ENCODE measurements around the gene HSPB6. TPM values are rescaled to one million over a fixed set of nuclear protein-coding genes. Genes with fewer than 3 reads are reported as not detected.

The HSPB6 gene
- total RNA-seq, 1 donor = 297 TPM

DNA sequence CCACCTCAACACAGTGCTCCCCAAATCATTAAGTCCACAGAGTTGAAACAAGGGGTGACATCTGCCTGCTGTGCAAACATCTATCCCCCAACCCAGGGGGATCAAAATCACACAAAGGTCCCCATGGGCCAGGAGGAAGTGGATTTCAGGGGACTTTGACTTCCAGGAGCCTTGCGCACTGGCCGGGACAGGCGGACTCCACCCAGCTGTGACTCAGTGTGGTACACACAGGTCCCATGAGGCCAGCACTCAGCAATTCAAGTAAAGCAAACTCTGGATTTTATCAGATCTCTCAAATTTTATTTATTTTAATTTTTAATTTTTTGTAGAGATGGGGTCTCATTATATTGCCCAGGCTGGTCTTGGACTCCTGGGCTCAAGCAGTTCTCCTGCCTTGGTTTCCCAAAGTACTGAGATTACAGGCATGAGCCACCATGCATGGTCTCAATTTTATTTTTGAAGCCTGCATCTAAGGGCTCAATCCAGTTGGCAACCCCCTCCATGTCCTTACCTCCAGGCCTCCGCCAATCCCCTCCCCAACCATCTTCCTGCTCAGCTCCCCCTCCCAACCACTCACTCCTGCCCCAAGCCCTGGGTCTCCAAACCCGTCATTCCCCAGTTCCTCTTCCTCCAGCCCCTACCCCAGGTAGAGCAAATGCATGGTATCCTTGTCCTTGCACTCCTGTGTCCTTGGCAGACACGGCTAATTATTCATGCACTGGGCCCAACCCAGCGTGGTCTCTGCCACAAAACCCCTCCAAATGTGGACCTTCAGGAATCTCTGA lies 36.7 kb upstream of the HSPB6 start:
- TF ChIP-seq, protein P1, sequence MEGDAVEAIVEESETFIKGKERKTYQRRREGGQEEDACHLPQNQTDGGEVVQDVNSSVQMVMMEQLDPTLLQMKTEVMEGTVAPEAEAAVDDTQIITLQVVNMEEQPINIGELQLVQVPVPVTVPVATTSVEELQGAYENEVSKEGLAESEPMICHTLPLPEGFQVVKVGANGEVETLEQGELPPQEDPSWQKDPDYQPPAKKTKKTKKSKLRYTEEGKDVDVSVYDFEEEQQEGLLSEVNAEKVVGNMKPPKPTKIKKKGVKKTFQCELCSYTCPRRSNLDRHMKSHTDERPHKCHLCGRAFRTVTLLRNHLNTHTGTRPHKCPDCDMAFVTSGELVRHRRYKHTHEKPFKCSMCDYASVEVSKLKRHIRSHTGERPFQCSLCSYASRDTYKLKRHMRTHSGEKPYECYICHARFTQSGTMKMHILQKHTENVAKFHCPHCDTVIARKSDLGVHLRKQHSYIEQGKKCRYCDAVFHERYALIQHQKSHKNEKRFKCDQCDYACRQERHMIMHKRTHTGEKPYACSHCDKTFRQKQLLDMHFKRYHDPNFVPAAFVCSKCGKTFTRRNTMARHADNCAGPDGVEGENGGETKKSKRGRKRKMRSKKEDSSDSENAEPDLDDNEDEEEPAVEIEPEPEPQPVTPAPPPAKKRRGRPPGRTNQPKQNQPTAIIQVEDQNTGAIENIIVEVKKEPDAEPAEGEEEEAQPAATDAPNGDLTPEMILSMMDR (IDR thresholded peaks at IDR 0.05; ENCODE audit: insufficient read depth, low read length) = no peak
- peak; percentile 50 for DNase-seq (ENCODE audit: low read depth)
- no peak overlapping the region for H3K4me3 ChIP-seq (ENCODE audit: low read depth, low read length)

DNA sequence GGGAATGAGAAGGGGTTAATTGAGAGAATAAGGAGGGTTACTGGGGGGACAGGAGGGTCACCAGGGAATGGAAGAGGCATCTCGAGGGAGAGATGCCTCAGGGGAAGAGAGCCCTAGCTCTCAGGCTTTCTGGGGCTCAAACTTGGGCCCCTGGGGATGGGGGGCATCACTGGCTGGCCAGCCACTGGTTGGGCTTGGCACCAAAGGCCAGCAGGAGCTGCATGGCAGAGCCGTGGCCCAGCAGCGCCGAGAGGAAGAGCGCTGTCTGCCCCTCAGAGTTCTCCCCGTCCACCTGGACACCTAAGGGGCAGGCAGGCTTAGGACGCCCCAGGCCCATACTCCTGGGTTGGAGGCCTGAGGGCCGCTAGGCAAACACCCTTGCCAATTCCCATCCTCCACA lies 36.1 kb upstream of the HSPB6 start:
- TF ChIP-seq, protein P1 (IDR thresholded peaks at IDR 0.05; ENCODE audit: insufficient read depth, low read length) = no peak
- no peak overlapping the region for H3K4me3 ChIP-seq (ENCODE audit: low read depth, low read length)
- DNase-seq (ENCODE audit: low read depth) = no peak

DNA sequence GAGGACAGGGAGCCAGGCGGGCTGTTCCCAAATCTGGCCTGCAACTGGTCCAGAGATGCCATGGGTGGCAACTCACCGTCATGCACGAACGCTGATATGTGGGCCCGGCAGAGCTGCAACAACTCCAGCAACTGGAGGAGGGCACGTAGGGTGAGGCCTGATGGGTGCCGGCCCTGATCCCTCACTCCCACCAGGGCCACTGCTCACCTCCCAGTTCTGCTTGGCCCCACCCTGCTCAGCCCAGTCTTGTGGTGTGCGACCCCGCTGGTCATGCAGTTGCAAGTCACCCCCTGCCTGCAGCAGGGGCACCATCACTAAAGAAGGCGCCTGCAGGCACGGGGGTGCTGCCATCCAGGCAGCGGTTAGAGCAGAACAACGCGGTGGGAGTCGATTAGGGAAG lies 35.5 kb upstream of the HSPB6 start:
- TF ChIP-seq, protein P1 (IDR thresholded peaks at IDR 0.05; ENCODE audit: insufficient read depth, low read length) = no peak
- no peak for DNase-seq (ENCODE audit: low read depth)
- H3K4me3 ChIP-seq (ENCODE audit: low read depth, low read length) = no peak overlapping the region

DNA sequence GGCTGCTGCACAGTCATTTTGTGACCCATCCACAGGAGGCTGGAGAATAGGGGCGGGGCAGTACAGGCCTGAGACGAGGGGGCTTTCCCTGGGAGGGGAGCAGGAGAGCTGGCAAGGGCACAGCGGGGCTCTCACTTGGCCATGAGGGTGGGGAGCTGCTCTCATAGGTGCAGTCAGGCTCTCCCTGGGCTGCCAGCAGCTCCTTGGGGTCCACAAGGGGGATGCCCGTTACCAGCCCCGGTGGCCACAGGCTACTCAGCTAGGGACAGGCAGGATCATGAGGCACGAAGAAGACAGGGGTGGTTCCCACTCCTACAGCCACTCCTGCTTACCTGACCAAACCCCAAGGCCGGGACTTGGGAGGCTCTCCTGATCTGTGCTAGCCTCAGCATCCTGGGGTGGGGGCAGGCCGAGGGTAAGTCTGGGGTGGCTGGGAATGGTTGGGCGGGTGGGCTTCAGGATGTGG lies 35.0 kb upstream of the HSPB6 start:
- TF ChIP-seq, protein P1 (IDR thresholded peaks at IDR 0.05; ENCODE audit: insufficient read depth, low read length) = no peak
- no peak for DNase-seq (ENCODE audit: low read depth)
- no peak overlapping the region for H3K4me3 ChIP-seq (ENCODE audit: low read depth, low read length)

DNA sequence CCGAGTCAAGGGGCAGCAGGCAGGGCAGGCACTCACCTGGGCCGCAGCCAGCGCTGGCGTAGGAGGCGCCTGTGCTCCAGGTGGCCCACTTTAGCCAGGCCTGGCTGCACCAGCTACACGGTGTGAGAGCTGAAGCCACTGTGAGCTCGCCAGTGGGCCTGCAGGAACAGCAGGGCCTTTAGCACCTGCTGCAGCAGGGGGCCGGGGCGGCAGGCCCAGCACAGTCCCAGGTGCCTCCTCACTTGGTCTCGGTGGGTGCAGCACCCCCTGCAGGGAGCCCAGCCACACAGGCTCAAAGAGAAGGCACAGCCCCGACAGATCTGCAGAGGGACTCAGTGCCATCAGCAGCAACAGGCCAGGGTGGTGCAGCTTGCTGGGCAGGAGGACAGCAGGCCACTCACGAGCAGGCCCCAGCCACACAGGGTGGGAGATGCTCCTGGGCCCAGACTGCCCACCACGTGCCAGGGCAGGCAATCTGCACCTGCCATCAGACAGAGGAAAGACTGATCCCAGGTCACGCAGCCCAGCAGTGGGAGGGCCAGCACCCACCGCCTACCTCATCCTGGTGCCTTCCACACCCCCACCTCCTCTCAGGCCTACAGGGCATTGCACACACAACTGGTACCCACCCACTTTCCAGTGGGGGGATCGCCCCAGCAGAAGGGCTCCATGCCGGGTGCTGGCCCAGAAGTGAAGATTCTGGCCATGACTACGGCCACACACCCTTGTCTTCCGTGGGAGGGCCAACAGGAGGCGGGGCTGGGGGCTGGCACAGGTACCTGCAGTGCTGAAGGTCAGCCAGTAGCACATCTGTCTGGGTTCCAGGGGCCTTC lies 34.4 kb upstream of the HSPB6 start:
- DNase-seq (ENCODE audit: low read depth) = no peak
- TF ChIP-seq, protein P1 (IDR thresholded peaks at IDR 0.05; ENCODE audit: insufficient read depth, low read length) = no peak
- H3K4me3 ChIP-seq (ENCODE audit: low read depth, low read length) = no peak overlapping the region

DNA sequence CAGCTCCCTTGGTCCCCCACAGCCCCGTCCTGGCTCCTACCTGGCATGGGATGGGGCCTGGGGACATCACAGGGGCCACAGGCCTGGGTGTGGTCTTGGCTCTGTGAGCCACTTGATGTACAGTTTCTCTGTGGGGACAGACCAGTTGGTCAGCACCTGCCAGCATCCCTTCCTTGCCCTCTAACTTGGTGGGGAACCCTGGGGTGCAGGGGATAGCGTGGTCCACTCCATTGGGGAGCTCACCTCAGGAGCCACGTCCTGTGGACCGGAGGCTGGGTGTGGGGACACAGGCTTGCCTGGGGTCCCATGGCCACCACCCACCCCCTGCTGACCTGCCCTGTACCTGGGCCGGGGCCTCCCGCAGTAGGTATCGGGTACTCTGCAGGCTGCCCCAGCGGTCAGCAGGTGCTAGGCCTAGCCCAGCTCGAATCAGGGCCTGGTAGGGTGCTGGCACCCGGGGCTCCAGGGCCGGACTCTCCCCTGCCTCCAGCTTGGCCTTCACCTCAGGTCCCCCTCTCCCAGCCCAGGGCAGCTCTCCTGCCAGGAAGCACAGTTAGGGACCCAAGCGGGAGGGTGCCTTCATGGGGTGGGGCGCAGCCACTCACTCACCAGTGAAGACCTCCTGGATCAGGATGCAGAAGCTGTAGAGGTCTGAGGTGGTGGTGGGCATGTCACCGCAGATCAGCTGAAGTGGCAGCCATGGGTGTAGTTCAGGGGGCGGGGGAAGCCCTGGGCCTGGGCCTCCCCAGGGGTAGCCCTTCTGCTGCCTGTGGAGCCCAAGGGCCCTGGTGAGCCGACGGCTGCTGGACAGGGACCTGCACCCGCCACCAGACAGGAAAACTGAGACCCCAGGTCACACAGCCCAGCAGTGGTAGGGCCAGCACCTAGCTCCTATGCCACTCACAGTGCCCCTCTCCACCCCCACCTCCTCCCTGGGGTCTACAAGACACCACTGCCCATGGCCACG lies 33.4 kb upstream of the HSPB6 start:
- no peak for DNase-seq (ENCODE audit: low read depth)
- no peak overlapping the region for H3K4me3 ChIP-seq (ENCODE audit: low read depth, low read length)
- TF ChIP-seq, protein P1 (IDR thresholded peaks at IDR 0.05; ENCODE audit: insufficient read depth, low read length) = no peak
